IPS-11a (cell line): Measurements from ENCODE around the gene DAZAP1.

Experiments
- H3K4me3 ChIP-seq: one replicate; pipeline ENCODE4 v1.5.1; 2013; ENCODE audit warnings: low read depth, low read length, control low read depth

Gene DAZAP1

DNA sequence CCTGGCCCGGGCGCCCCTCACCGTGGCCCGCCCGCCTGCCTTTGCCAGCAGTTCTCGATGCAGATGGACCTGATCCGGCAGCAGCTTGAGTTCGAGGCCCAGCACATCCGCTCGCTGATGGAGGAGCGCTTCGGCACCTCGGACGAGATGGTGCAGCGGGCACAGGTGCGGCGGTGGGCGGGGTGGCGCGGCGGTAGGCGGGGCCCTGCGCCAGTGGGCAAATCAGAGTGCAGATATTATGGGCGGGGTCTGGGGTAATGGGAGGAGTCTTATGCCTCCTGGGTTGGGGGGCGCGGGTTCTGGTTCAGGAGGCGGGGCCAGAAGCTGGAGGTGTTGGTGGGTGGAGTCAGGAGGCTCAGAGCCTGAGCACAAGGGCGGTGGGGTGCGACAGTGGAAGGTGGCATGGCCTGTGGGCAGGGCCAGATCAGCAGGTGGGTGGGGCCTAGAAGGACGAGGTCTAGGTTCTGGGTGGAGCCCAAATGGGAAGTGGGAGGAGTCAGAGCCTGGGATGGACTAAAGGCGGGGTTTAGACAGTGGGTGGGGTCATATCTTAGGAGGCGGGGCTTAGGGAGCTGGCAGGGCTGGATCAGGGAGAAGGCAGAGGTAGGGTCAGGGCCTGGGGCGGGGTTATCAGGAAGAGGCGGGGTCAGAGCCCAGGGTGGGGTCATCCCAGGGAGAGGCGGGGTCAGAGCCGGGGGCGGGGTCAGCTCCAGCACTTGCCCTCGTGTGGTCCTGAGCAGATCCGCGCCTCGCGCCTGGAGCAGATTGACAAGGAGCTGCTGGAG is 48.1 kb downstream of the DAZAP1 start:
- no peak overlapping the region for H3K4me3 ChIP-seq

GRCh38 chr19:1456121-1456900 is 48.9 kb downstream of the DAZAP1 start:
- H3K4me3 ChIP-seq: no peak overlapping the region

DNA sequence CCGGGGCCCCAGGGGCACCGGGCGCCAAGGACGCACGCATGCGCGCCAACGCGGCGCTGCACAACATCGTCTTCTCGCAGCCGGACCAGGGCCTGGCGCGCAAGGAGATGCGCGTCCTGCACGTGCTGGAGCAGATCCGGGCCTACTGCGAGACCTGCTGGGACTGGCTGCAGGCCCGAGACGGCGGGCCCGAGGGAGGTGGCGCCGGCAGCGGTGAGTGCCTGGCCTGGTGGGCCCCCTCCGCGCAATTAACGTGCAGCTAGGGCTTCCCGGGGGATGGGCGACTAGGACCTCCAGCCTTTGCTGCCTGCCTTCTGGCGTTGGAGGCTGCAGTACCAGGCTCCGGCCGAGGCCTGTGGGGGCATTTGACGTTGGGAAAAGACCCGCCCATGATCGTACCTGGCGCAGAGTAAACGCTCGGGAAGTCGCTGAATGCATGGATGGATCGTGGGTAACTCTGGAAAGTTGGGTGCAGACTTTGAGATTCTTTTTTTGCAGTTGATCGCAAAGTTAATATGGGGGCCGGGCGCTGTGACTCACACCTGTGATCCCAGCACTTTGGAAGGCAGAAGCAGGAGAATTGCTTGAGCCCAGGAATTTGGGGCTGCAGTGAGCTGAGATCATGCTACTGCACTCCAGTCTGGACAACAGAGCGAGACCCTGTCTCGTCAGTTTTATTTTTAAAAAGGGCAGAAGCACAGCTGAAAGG is 49.8 kb downstream of the DAZAP1 start:
- H3K4me3 ChIP-seq: no peak overlapping the region

GRCh38 chr19:1457892-1458291 is 50.5 kb downstream of the DAZAP1 start:
- H3K4me3 ChIP-seq: no peak overlapping the region

DNA sequence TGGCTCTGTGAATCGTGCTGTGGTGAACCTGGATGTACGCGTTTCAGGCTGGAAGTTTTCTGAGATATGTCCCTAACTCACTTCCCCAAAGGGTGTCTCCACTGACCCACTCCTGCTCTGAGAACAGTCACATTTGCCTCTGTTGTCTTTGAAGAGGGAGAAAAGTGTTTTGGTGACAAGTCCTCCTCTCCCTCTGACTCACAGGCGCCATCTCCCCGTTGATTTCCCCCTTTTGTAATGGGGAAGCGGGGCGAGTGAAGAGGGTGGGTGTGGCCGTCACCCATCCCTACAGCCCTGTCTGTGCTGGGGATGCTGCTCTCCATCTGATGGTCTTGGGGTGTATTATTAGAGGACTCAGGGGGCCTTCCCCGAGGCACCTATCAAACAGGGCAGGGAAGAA is 52.1 kb downstream of the DAZAP1 start:
- H3K4me3 ChIP-seq: no peak overlapping the region

DNA sequence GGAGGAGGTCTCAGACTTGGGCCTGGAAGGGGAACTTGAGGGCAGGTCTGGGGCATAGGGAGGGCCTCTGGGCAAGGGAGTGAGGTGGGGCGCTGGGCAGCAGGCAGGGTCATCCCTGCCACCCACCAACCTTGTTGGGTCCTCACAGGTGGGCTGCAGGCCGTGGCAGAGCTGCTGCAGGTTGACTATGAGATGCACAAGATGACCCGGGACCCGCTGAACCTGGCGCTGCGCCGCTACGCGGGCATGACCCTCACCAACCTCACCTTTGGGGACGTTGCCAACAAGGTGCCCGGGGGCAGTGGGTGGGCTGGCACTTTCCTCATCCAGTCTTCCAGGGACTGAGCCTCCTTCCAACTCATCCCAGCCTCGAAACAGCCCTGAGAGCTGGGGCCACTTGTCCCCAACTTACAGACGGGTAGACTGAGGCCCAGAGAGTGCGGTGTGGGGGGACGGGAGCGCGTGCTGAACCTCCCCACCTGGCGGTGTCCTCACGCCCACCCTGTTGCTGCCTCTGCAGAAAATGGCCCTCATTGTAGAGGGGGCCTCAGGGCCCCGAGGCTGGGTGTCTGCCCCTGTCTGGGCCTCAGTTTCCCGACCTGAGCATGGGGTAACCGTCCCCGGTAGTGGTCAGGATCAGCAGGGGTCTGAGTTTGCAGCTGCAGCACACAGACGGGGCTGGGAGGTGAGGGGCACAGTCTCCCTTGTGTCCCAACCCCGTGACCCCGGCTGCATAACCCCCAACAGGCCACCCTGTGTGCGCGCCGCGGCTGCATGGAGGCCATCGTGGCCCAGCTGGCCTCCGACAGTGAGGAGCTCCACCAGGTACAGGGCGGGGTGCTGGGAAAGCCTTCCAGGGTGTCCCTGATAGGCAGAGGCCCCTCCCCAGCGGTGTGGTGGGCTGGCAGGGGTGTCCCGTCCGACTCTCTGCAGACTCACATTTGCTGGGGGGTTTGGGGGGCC is 52.9 kb downstream of the DAZAP1 start:
- H3K4me3 ChIP-seq: no peak overlapping the region

GRCh38 chr19:1461862-1462261 is 54.5 kb downstream of the DAZAP1 start:
- H3K4me3 ChIP-seq: no peak overlapping the region

GRCh38 chr19:1465191-1466016 is 58.0 kb downstream of the DAZAP1 start:
- H3K4me3 ChIP-seq: peak overlapping the region; percentile 1

DNA sequence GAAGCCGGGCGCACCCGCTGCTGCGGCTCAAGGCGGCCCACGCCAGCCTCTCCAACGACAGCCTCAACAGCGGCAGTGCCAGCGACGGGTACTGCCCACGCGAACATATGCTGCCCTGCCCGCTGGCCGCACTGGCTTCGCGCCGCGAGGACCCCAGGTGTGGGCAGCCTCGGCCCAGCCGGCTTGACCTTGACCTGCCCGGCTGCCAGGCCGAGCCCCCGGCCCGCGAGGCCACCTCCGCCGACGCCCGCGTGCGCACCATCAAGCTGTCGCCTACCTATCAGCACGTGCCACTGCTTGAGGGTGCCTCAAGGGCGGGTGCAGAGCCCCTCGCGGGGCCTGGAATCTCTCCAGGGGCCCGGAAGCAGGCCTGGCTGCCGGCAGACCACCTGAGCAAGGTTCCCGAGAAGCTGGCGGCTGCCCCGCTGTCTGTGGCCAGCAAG is 58.7 kb downstream of the DAZAP1 start:
- no peak overlapping the region for H3K4me3 ChIP-seq

DNA sequence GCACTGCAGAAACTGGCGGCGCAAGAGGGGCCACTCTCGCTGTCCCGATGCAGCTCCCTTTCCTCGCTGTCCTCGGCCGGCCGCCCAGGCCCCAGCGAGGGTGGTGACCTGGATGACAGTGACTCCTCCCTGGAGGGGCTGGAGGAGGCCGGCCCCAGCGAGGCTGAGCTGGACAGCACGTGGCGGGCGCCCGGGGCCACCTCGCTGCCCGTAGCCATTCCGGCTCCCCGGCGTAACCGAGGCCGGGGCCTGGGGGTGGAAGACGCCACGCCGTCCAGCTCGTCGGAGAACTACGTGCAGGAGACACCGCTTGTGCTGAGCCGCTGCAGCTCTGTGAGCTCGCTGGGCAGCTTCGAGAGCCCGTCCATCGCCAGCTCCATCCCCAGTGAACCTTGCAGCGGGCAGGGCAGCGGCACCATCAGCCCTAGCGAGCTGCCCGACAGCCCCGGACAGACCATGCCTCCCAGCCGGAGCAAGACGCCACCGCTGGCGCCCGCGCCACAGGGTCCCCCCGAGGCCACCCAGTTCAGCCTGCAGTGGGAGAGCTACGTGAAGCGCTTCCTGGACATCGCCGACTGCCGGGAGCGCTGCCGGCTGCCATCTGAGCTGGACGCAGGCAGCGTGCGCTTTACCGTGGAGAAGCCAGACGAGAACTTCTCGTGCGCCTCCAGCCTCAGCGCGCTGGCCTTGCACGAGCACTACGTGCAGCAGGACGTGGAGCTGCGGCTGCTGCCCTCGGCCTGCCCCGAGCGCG is 59.3 kb downstream of the DAZAP1 start:
- no peak overlapping the region for H3K4me3 ChIP-seq

DNA sequence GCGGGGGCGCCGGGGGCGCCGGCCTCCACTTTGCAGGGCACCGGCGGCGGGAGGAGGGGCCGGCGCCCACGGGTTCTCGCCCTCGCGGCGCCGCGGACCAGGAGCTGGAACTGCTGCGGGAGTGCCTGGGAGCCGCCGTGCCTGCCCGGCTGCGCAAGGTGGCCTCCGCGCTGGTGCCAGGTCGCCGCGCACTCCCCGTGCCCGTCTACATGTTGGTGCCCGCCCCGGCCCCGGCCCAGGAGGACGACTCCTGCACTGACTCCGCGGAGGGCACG is 59.8 kb downstream of the DAZAP1 start:
- H3K4me3 ChIP-seq: no peak overlapping the region

DNA sequence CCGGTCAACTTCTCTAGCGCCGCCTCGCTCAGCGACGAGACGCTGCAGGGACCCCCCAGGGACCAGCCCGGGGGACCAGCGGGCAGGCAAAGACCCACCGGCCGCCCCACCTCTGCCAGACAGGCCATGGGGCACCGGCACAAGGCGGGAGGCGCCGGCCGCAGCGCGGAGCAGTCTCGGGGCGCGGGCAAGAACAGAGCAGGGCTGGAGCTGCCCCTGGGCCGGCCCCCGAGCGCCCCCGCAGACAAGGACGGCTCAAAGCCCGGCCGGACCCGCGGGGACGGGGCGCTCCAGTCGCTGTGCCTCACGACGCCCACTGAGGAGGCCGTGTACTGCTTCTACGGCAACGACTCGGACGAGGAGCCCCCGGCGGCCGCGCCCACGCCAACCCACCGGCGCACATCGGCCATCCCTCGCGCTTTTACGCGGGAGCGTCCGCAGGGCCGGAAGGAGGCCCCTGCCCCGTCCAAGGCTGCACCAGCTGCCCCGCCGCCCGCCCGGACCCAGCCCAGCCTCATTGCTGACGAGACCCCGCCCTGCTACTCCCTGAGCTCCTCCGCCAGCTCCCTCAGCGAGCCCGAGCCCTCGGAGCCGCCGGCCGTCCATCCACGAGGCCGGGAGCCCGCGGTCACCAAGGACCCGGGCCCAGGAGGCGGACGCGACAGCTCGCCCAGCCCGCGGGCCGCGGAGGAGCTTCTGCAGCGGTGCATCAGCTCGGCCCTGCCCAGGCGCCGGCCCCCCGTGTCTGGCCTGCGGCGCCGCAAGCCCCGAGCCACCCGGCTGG is 60.3 kb downstream of the DAZAP1 start:
- H3K4me3 ChIP-seq: no peak overlapping the region

GRCh38 chr19:1468274-1468820 is 61.0 kb downstream of the DAZAP1 start:
- no peak overlapping the region for H3K4me3 ChIP-seq

GRCh38 chr19:1468821-1469254 is 61.5 kb downstream of the DAZAP1 start:
- H3K4me3 ChIP-seq: no peak overlapping the region

DNA sequence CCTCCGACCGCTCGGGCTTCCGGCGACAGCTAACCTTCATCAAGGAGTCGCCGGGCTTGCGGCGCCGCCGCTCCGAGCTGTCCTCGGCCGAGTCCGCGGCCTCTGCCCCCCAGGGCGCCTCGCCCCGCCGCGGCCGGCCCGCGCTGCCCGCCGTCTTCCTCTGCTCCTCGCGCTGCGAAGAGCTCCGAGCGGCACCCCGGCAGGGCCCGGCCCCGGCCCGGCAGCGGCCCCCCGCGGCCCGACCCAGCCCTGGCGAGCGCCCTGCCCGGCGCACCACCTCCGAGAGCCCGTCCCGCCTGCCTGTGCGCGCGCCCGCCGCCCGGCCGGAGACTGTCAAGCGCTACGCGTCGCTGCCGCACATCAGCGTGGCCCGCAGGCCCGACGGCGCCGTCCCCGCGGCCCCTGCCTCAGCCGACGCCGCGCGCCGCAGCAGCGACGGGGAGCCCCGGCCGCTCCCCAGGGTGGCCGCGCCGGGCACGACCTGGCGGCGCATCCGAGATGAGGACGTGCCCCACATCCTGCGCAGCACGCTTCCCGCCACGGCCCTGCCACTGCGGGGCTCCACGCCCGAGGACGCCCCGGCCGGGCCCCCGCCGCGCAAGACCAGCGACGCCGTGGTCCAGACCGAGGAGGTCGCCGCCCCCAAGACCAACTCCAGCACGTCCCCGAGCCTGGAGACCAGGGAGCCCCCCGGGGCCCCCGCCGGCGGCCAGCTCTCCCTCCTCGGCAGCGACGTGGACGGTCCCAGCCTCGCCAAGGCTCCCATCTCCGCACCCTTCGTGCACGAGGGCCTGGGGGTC is 62.1 kb downstream of the DAZAP1 start:
- H3K4me3 ChIP-seq: no peak overlapping the region

- H3K4me3 ChIP-seq: no peak overlapping the region
Measured at GRCh38 chr19:1470055-1470304, 62.6 kb downstream of the DAZAP1 start.

GRCh38 chr19:1470305-1471009 is 63.1 kb downstream of the DAZAP1 start:
- peak overlapping the region; percentile 6 for H3K4me3 ChIP-seq
